ENCODE measurements around the gene RBP3.

GRCh38 chr10:47402641-47403301 is 54.6 kb downstream of the RBP3 start:
- TF ChIP-seq, protein P1, sequence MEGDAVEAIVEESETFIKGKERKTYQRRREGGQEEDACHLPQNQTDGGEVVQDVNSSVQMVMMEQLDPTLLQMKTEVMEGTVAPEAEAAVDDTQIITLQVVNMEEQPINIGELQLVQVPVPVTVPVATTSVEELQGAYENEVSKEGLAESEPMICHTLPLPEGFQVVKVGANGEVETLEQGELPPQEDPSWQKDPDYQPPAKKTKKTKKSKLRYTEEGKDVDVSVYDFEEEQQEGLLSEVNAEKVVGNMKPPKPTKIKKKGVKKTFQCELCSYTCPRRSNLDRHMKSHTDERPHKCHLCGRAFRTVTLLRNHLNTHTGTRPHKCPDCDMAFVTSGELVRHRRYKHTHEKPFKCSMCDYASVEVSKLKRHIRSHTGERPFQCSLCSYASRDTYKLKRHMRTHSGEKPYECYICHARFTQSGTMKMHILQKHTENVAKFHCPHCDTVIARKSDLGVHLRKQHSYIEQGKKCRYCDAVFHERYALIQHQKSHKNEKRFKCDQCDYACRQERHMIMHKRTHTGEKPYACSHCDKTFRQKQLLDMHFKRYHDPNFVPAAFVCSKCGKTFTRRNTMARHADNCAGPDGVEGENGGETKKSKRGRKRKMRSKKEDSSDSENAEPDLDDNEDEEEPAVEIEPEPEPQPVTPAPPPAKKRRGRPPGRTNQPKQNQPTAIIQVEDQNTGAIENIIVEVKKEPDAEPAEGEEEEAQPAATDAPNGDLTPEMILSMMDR (conservative IDR thresholded peaks at IDR 0.05 in 1 of 2, IDR thresholded peaks at IDR 0.05 in 1 of 2; ENCODE audit: low read depth in 1 of 2, low read length in 2 of 2): no peak
- TF ChIP-seq EZH2 (IDR thresholded peaks at IDR 0.05; ENCODE audit: low read length, missing control alignments): no peak

All from fibroblast of lung (primary cell).